ENCODE data around the gene IGLL1.
"Not testable (repeated sequence)": the region's sequence is repeated elsewhere in the genome, so short reads cannot be mapped to it uniquely, and the experiment has no call there.

IGLL1 gene

DNA sequence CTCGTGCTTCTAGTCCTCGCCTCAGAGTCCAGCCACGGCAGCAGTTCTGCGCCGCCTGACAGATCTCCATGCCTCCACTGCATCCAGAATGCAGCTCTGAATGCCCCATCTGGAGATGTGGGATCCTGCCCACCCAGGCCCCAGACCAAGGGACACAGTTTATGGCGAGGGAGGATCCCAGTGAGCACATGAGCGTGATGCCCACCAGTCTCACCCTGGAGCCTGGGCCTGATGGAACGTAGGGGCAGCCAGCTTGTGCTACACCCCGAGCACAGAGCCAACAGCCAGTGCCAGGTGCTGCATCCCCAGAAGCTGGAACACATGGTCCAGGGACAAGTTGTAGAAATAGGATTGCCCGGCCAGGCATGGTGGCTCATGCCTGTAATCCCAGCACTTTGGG lies 10.4 kb downstream of the IGLL1 start:
- Histone ChIP-seq H3K9me3 (ENCODE audit: control insufficient read depth in 1 of 2, low read length in 2 of 2) (peaks cover 0 to 2% of the 10 kb centered on the region in 2 donors), H3K4me1 (ENCODE audit: control insufficient read depth in 1 of 2, insufficient read depth in 2 of 2, low read length in 2 of 2) (peaks cover 0 to 13% of the 10 kb centered on the region in 2 donors), H3K27me3 (ENCODE audit: low read depth, low read length) (peaks cover 8% of the 10 kb centered on the region), H3K4me3 (ENCODE audit: low read depth in 1 of 2, low read length in 2 of 2) (no peak overlapping the region), H3K27ac (ENCODE audit: low read length) (no peak overlapping the region), H3K36me3 (ENCODE audit: control insufficient read depth in 1 of 2, insufficient read depth in 2 of 2, low read length in 2 of 2) (no peaks in the 10 kb centered on the region)

- Histone ChIP-seq H3K9me3 (ENCODE audit: control insufficient read depth in 1 of 2, low read length in 2 of 2) (peaks cover 0 to 2% of the 10 kb centered on the region in 2 donors), H3K27ac (ENCODE audit: low read length) (no peak overlapping the region), H3K4me3 (ENCODE audit: low read depth in 1 of 2, low read length in 2 of 2) (no peak overlapping the region), H3K4me1 (ENCODE audit: control insufficient read depth in 1 of 2, insufficient read depth in 2 of 2, low read length in 2 of 2) (peaks cover 0 to 13% of the 10 kb centered on the region in 2 donors), H3K27me3 (ENCODE audit: low read depth, low read length) (peaks cover 8% of the 10 kb centered on the region), H3K36me3 (ENCODE audit: control insufficient read depth in 1 of 2, insufficient read depth in 2 of 2, low read length in 2 of 2) (no peaks in the 10 kb centered on the region)
Measured at GRCh38 chr22:23569291-23569690, 10.8 kb downstream of the IGLL1 start.

GRCh38 chr22:23566705-23567475 lies 13.2 kb downstream of the IGLL1 start:
- Histone ChIP-seq H3K4me3 (ENCODE audit: low read depth in 1 of 2, low read length in 2 of 2) (peak overlapping the region in 1 of 2 donors; percentile 58), H3K9me3 (ENCODE audit: control insufficient read depth in 1 of 2, low read length in 2 of 2) (no peaks in the 10 kb centered on the region), H3K36me3 (ENCODE audit: control insufficient read depth in 1 of 2, insufficient read depth in 2 of 2, low read length in 2 of 2) (no peaks in the 10 kb centered on the region), H3K4me1 (ENCODE audit: control insufficient read depth in 1 of 2, insufficient read depth in 2 of 2, low read length in 2 of 2) (peaks cover 0 to 13% of the 10 kb centered on the region in 2 donors), H3K27me3 (ENCODE audit: low read depth, low read length) (peaks cover 8% of the 10 kb centered on the region), H3K27ac (ENCODE audit: low read length) (no peak overlapping the region)

DNA sequence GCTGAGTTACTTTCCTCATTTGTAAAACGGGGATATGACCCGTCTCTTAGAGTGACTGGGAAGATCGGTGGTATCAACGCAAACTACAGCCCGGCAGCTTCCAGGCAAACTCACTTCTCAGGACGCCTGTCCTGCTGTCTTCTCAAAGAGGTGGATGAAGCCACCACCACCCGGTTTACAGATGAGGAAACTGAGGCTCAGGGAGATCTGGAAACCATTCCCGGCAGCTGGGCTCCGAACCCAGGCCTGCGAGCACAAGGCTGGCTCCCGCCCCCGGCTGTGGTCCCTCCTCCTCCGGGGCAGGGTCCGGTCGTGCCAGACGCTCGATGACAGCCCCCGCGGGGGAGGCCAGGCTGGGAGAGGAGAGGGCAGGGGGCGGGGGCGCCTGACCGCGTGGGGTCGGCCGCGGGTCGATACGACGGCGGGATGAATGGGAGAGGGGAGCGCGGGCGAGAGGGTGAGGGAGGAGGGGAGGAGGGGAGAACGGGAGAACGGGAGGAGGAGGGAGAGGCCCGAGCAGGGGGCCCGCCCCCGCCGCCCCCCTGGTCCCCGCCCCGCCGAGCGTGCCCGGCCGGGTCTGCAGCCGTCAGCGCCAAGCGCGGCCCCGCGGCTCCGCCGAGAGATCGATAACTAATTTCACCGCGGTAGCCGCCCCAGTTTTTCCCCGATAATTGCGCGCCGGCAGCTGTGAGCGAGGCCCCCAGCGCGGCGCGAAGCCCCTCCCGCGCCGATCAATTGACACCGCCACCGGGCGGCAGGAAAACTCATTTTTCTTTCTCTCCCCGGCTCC lies 14.0 kb downstream of the IGLL1 start:
- Histone ChIP-seq H3K36me3 (ENCODE audit: control insufficient read depth in 1 of 2, insufficient read depth in 2 of 2, low read length in 2 of 2) (no peaks in the 10 kb centered on the region), H3K27ac (ENCODE audit: low read length) (no peak overlapping the region), H3K4me1 (ENCODE audit: control insufficient read depth in 1 of 2, insufficient read depth in 2 of 2, low read length in 2 of 2) (peaks cover 0 to 13% of the 10 kb centered on the region in 2 donors), H3K4me3 (ENCODE audit: low read depth in 1 of 2, low read length in 2 of 2) (peak overlapping the region; percentile 50 to 58), H3K9me3 (ENCODE audit: control insufficient read depth in 1 of 2, low read length in 2 of 2) (no peaks in the 10 kb centered on the region), H3K27me3 (ENCODE audit: low read depth, low read length) (peaks cover 8% of the 10 kb centered on the region)

- Histone ChIP-seq H3K27me3 (ENCODE audit: low read depth, low read length) (peaks cover 8% of the 10 kb centered on the region), H3K9me3 (ENCODE audit: control insufficient read depth in 1 of 2, low read length in 2 of 2) (no peaks in the 10 kb centered on the region), H3K4me1 (ENCODE audit: control insufficient read depth in 1 of 2, insufficient read depth in 2 of 2, low read length in 2 of 2) (peaks cover 0 to 13% of the 10 kb centered on the region in 2 donors), H3K27ac (ENCODE audit: low read length) (no peak overlapping the region), H3K4me3 (ENCODE audit: low read depth in 1 of 2, low read length in 2 of 2) (peak overlapping the region; percentile 50 to 58), H3K36me3 (ENCODE audit: control insufficient read depth in 1 of 2, insufficient read depth in 2 of 2, low read length in 2 of 2) (no peaks in the 10 kb centered on the region)
Measured at GRCh38 chr22:23565305-23565914, 14.7 kb downstream of the IGLL1 start.

- H3K36me3 ChIP-seq (ENCODE audit: control insufficient read depth in 1 of 2, insufficient read depth in 2 of 2, low read length in 2 of 2): no peaks in the 10 kb centered on the region
- H3K27me3 ChIP-seq (ENCODE audit: low read depth, low read length): peaks cover 8% of the 10 kb centered on the region
- H3K4me3 ChIP-seq (ENCODE audit: low read depth in 1 of 2, low read length in 2 of 2): no peak overlapping the region
- peaks cover 0 to 13% of the 10 kb centered on the region in 2 donors for H3K4me1 ChIP-seq (ENCODE audit: control insufficient read depth in 1 of 2, insufficient read depth in 2 of 2, low read length in 2 of 2)
- no peaks in the 10 kb centered on the region for H3K9me3 ChIP-seq (ENCODE audit: control insufficient read depth in 1 of 2, low read length in 2 of 2)
- H3K27ac ChIP-seq (ENCODE audit: low read length): no peak overlapping the region
Measured at GRCh38 chr22:23564276-23564675, 15.8 kb downstream of the IGLL1 start.

GRCh38 chr22:23563111-23563510 lies 17.0 kb downstream of the IGLL1 start:
- Histone ChIP-seq H3K4me3 (ENCODE audit: low read depth in 1 of 2, low read length in 2 of 2) (no peak overlapping the region), H3K9me3 (ENCODE audit: control insufficient read depth in 1 of 2, low read length in 2 of 2) (no peaks in the 10 kb centered on the region), H3K36me3 (ENCODE audit: control insufficient read depth in 1 of 2, insufficient read depth in 2 of 2, low read length in 2 of 2) (no peaks in the 10 kb centered on the region), H3K27me3 (ENCODE audit: low read depth, low read length) (peaks cover 8% of the 10 kb centered on the region), H3K27ac (ENCODE audit: low read length) (no peak overlapping the region), H3K4me1 (ENCODE audit: control insufficient read depth in 1 of 2, insufficient read depth in 2 of 2, low read length in 2 of 2) (peaks cover 0 to 13% of the 10 kb centered on the region in 2 donors)

DNA sequence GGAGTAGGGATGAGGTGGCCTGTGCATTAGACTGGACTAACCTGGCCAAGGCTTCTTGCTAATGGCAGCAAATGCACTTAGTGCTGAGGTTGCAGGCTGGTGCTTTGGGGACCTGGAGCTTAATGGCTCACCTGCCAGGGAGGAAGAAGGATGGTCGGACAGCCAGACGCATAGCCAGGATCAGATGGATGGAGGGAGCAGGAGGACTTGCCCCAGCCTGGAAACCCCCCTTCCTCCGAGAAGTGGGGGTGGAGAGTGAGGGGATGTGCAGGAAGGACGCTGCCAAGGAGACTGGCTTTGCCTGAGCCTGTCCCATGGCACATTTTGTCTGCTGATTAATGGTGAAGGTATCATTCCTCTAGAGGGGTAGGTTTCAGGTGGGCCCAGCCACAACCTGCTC lies 17.9 kb downstream of the IGLL1 start:
- Histone ChIP-seq H3K27me3 (ENCODE audit: low read depth, low read length) (peaks cover 8% of the 10 kb centered on the region), H3K4me3 (ENCODE audit: low read depth in 1 of 2, low read length in 2 of 2) (no peak overlapping the region), H3K36me3 (ENCODE audit: control insufficient read depth in 1 of 2, insufficient read depth in 2 of 2, low read length in 2 of 2) (no peaks in the 10 kb centered on the region), H3K4me1 (ENCODE audit: control insufficient read depth in 1 of 2, insufficient read depth in 2 of 2, low read length in 2 of 2) (peaks cover 0 to 13% of the 10 kb centered on the region in 2 donors), H3K9me3 (ENCODE audit: control insufficient read depth in 1 of 2, low read length in 2 of 2) (no peaks in the 10 kb centered on the region), H3K27ac (ENCODE audit: low read length) (no peak overlapping the region)

DNA sequence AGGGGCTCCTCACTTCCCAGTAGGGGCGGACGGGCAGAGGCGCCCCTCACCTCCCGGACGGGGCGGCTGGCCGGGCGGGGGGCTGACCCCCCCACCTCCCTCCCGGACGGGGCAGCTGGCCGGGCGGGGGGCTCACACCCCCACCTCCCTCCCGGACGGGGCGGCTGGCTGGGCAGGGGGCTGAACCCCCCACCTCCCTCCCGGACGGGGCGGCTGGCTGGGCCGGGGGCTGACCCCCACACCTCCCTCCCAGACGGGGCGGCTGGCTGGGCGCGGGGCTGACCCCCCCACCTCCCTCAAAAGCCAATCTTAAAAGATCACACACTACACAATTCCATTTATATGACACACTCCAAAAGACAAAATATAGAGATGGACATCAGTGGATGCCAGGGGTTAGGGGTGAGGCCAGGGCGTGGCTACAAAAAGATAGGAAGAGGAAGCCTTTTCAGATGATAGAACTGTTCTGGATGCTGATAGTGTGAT lies 19.0 kb downstream of the IGLL1 start:
- not testable (repeated sequence) for H3K9me3 ChIP-seq (ENCODE audit: control insufficient read depth in 1 of 2, low read length in 2 of 2); H3K4me3 ChIP-seq (ENCODE audit: low read depth in 1 of 2, low read length in 2 of 2); H3K4me1 ChIP-seq (ENCODE audit: control insufficient read depth in 1 of 2, insufficient read depth in 2 of 2, low read length in 2 of 2); H3K36me3 ChIP-seq (ENCODE audit: control insufficient read depth in 1 of 2, insufficient read depth in 2 of 2, low read length in 2 of 2); H3K27me3 ChIP-seq (ENCODE audit: low read depth, low read length); H3K27ac ChIP-seq (ENCODE audit: low read length)

- H3K27me3 ChIP-seq (ENCODE audit: low read depth, low read length); H3K9me3 ChIP-seq (ENCODE audit: control insufficient read depth in 1 of 2, low read length in 2 of 2); H3K27ac ChIP-seq (ENCODE audit: low read length); H3K4me1 ChIP-seq (ENCODE audit: control insufficient read depth in 1 of 2, insufficient read depth in 2 of 2, low read length in 2 of 2); H3K4me3 ChIP-seq (ENCODE audit: low read depth in 1 of 2, low read length in 2 of 2); H3K36me3 ChIP-seq (ENCODE audit: control insufficient read depth in 1 of 2, insufficient read depth in 2 of 2, low read length in 2 of 2): not testable (repeated sequence)
Measured at GRCh38 chr22:23560215-23560614, 19.9 kb downstream of the IGLL1 start.

GRCh38 chr22:23557467-23557866 lies 22.6 kb downstream of the IGLL1 start:
- Histone ChIP-seq H3K9me3 (ENCODE audit: control insufficient read depth in 1 of 2, low read length in 2 of 2) (no peaks in the 10 kb centered on the region), H3K4me3 (ENCODE audit: low read depth in 1 of 2, low read length in 2 of 2) (no peak overlapping the region), H3K27ac (ENCODE audit: low read length) (no peak overlapping the region), H3K27me3 (ENCODE audit: low read depth, low read length) (no peaks in the 10 kb centered on the region), H3K4me1 (ENCODE audit: control insufficient read depth in 1 of 2, insufficient read depth in 2 of 2, low read length in 2 of 2) (no peaks in the 10 kb centered on the region), H3K36me3 (ENCODE audit: control insufficient read depth in 1 of 2, insufficient read depth in 2 of 2, low read length in 2 of 2) (no peaks in the 10 kb centered on the region)

All from muscle layer of duodenum (tissue), 2 donors.